Neural progenitor cell (in vitro differentiated cells): ENCODE measurements around the gene ITPA.

Experiments used
- CTCF ChIP-seq: fragments of 200-600 bp; sonication (generic); IDR thresholded peaks from 2 replicates; pipeline ENCODE4 v1.5.1; 2017; ENCODE audit warnings: antibody characterized with exemption, mild to moderate bottlenecking
- EZH2phosphoT487 ChIP-seq: fragments of 200-600 bp; sonication (generic); IDR thresholded peaks from 2 replicates; pipeline ENCODE4 v1.6.1; 2017; ENCODE audit warnings: antibody characterized with exemption

GRCh38 chr20:3209946-3210317, 634 bp downstream of the ITPA start:
- TF ChIP-seq EZH2phosphoT487 = no peak
- no peak for TF ChIP-seq CTCF
